NCI-H2227 (cell line): Measurements from ENCODE around the gene ASB5.
"Not testable (repeated sequence)": the region's sequence is repeated elsewhere in the genome, so short reads cannot be mapped to it uniquely, and the experiment has no call there.

ENCODE experiments used
- DNase-seq: peaks from one replicate; lab custom pipeline; 2025; ENCODE audit not compliant: unreplicated experiment; lab: John Stamatoyannopoulos, UW

The ASB5 gene

GRCh38 chr4:176268963-176269362 is at the start of gene ASB5:
Gene ASB5 (minus strand): TSS chr4:176269222. CDS start chr4:176269108, 114 bp downstream.
- DNase-seq, result no peak

DNA sequence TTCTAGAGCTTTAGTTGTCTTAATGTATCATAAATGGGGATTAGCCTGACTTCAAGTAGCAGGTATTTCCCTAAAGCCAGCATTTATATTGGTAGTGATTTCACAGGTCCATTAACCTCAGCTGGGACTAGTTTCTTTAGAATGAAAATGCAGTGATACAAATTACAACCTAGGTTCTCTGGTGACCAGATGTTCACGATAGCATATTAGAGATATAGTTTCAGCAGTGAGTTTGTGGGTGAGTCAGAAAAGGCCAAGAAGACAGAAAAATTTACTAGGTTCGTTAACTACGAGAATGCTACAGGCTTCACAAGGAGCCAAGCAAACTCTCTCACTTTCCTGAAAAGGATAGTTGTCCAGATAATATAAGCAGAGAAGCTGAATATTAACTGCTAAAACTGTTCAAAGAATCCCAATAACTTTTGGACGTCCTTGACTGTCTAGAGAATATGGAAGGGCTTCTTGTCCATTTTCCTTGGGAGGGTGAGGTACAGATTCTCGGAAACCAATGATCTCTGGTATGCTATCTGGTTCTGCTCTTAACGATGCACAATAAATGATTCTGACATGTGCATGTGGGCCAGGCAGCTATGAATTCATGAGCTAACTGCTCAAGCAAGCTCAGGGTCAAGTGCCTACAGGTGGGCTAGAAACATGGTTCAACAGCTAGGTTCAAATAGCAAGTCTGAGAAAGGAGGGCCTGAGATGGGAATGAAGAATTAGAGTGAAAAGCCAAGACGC is 44.7 kb upstream of the ASB5 start:
- no peak for DNase-seq

DNA sequence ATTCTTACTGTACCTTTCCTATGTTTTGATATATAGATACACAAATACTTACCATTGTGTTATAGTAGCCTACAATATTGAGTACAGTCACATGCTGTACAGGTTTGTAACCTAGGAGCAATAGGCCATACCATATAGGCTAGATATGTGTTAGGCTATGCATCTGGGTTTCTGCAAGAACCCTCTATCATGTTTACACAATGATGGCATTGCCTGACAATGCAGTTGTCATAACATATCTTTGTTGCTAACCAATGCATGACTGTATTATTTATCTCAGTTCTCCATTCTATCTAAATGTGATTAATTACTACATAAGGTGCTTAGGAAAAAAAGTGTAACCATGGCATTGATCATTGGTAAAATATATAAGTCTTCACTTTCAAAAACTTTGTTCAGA is 40.8 kb upstream of the ASB5 start:
- DNase-seq, result no peak

DNA sequence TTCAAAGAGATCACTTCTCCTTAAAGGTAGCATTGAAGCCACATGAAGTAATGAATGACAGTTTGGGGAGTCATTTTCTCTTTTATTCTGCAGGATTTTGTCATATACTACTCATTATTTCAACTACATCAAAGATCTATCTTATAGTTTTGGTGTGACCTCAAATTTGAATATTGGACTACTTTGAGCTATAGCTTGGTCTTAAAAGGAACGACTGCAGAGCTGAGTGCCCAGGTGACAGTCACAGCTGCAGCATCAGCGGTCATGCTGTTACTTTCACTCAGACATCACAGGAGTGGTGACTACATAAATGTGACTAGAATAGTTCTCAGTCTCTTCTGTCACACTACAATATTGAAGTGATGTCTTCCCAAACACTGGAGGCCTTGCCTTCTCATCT is 40.0 kb upstream of the ASB5 start:
- no peak for DNase-seq

- no peak for DNase-seq
Observed at GRCh38 chr4:176308441-176308840, 39.4 kb upstream of the ASB5 start.

- DNase-seq, result no peak
Observed at GRCh38 chr4:176307666-176307930, 38.6 kb upstream of the ASB5 start.

- DNase-seq, result no peak
Observed at GRCh38 chr4:176306837-176307665, 38.0 kb upstream of the ASB5 start.

- no peak for DNase-seq
Observed at GRCh38 chr4:176303938-176304337, 34.9 kb upstream of the ASB5 start.

DNA sequence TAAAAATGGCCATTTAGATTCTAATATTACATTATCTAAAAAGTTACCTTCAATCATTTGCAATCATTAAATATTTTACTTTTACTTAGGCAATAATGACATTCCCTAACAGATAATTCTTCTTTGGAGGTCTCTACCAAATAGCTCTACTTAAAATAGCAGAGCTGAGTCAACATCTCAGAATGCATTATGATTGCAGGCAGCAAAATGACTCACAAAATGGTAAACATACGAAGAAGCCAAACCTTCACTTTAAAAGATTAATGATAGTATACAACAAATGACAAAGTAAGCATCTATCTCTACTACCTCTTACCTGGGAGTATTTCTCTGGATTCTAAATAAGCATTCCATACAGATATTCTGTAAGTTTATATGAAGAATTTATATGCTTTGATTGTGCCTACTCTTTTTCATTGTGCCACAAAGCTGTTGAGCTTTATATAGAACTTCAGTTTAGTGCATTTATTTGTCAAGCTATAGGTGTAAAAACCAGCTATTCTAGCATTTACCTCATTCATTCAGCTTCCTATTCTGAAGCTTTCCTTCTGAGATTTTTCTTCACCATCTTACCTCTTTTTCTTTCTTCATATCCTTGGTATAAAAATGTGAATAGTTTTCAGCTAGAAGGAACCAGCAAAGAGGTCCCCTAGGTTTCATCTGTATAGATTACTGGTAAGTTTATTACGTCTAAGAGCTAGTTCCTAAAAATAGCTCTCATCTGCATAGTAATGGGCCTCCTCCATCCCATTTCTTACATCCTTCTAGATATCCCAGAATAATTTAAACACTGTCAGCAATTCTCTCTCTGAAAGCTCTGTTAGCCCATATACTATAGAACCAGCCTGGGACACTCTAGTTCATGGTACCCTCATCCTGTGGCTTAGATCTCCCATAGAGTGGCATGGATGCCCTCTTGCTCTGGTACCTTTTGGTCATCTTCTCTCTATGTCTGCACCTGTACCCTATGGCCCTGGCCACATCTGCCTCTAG is 33.6 kb upstream of the ASB5 start:
- no peak for DNase-seq

GRCh38 chr4:176300565-176300964 is 31.5 kb upstream of the ASB5 start:
- no peak for DNase-seq

DNA sequence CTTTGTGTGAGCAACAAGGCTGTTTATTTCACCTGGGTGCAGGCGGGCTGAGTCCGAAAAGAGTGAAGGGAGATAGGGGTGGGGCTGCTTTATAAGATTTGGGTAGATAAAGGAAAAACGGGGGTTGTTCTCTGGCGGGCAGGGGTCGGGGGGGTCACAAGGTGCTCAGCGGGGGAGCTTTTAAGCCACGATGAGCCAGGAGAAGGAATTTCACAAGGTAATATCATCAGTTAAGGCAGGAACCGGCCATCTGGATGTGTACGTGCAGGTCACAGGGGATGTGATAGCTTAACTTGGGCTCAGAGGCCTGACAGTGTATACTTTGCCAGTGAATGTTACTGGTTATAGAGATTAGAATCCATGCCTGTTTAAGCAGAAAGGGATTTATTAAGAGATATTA is 31.0 kb upstream of the ASB5 start:
- DNase-seq, result no peak

DNA sequence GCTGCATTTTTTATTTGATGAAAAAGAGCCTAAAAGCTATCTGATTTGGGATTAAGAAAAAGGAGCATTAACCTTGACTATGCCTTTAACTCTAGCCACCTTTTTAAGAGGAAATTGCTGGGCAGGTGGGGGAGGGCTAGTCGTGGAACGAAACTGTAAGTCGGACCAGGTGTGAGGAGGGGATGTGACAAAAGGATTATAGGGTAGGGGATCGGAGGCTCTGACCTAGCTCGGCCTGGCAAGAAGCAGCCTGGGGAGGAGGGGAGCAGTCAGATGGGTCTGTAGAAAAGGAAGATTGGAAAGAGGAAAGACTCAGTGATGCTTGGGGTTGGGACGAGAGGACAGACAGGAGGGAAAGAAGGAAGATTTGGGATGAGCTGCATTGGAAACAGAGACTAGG is 29.6 kb upstream of the ASB5 start:
- DNase-seq, result no peak

- DNase-seq, result not testable (repeated sequence)
Observed at GRCh38 chr4:176295907-176296306, 26.9 kb upstream of the ASB5 start.

GRCh38 chr4:176293660-176294059 is 24.6 kb upstream of the ASB5 start:
- no peak for DNase-seq

DNA sequence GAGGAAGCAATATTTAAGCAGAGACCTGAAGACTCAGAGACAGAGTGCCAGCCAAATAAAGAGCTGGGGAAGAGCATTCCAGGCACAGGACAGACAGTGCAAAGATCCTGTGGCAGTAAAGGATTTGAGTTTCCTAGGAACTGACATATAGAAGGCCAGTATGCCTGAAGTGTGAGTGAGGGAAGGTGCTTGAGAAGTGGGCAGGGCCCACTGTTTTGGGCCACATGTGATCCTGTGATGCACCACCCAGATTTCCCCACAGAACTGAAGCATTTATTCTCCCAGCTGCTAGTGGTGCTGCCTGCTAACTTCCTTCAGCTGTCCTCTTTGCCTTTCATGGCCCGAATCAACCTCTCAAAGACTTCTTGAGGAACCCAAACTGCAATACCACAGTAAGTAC is 23.9 kb upstream of the ASB5 start:
- DNase-seq, result no peak

DNA sequence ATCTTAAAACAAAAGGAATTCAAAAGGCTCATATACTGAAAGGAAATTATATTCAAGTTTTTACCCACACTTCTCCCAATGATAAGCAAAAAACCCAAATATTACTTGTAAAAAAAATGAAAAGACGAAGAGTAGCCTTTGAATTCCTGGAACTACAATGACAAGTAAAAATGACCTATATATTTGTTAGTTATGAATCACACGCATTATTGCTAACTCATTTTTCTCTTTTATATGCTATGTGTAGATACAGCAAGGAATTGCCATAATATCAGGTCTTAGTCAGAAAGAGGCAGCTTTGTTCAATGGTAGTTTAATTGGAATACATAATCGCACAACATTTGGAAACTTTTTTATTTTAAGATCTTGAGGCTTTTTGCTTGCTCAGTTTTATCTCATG is 22.7 kb upstream of the ASB5 start:
- DNase-seq, result no peak

GRCh38 chr4:176290520-176290919 is 21.5 kb upstream of the ASB5 start:
- DNase-seq, result no peak

GRCh38 chr4:176289561-176289960 is 20.5 kb upstream of the ASB5 start:
- DNase-seq, result no peak

DNA sequence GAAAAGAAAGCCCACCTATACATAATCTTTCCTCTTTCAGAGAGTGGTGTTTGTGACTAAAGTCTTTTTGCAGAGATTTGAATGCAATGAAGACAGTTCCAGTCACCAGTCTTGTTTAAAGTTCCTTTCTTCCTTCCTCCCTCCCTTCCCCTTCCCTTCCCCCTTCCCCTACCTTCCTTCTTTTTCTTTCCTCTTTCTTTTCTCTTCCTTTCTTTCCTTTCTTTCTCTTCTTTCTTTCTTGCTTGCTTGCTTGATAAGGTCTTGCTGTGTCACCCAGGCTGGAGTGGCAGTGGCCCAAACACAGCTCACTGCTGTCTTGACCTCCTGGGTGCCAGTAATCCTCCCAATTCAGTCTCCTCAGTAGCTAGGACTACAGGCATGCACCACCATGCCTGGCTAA is 19.0 kb upstream of the ASB5 start:
- no peak for DNase-seq

DNA sequence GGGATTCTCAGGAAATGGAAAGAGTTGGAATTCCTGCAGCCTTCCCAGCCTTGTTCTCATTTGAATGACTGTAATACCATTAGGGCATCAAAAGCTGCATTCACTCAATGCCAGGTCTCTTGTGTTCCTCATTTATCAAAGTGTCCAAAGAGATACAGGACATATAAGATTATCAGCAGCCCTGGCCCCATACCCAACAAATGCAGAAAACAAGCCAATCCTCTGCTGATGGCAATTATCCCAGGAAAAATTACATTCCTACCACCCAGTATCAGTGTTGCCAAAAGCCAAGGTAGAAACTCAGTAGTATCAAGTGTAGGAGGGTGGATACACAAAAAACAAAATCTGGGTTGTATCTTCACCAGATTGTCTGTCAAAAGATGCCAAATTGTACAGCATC is 18.5 kb upstream of the ASB5 start:
- no peak for DNase-seq

GRCh38 chr4:176286728-176287127 is 17.7 kb upstream of the ASB5 start:
- DNase-seq, result no peak

DNA sequence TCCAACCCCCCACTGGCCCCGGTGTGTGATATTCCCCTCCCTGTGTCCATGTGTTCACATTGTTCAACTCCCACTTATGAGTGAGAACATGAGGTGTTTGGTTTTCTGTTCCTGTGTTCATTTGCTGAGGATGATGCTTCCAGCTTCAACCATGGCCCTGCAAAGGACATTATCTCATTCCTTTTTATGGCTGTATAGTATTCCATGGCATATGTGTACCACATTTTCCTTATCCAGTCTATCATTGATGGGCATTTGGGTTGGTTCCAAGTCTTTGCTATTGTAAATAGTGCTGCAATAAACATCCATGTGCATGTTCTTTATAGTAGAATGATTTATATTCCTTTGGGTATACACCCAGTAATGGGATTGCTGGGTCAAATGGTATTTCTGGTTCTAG is 10.5 kb upstream of the ASB5 start:
- not testable (repeated sequence) for DNase-seq
